Stomach (tissue), 9 donors: Measurements from ENCODE around the gene SF3A1. TPM values are rescaled to one million over a fixed set of nuclear protein-coding genes. Genes with fewer than 3 reads are reported as not detected.

Experiments
- DNase-seq, 2 donors: peaks; one replicate each; pipeline versions ENCODE4 v3.0.0 to v3.0.0-alpha.2; 2013 to 2019
- H3K27ac ChIP-seq, 5 donors: fragments of 200-600 bp in 4 of 5; sonication (generic) in 4 of 5; one replicate each; pipeline ENCODE4 v1.5.1; 2013 to 2019; ENCODE audit warnings: mild to moderate bottlenecking in 1 of 5, moderate library complexity in 1 of 5
- H3K27me3 ChIP-seq, 3 donors: fragments of 200-600 bp; sonication (generic); one replicate each; pipeline ENCODE4 v1.5.1; 2017 to 2019; ENCODE audit warnings: mixed run types in 1 of 3
- H3K36me3 ChIP-seq, 4 donors: fragments of 200-600 bp; sonication (generic); 1 replicate in 3 of 4; 2 replicates in 1 of 4; pipeline ENCODE4 v1.5.1; 2016 to 2019
- H3K4me1 ChIP-seq, 4 donors: fragments of 200-600 bp; sonication (generic); one replicate each; pipeline ENCODE4 v1.5.1; 2016 to 2019
- H3K4me3 ChIP-seq, 4 donors: fragments of 200-600 bp; sonication (generic) in 3 of 4; one replicate each; pipeline ENCODE4 v1.5.1; 2016 to 2019; ENCODE audit warnings: mild to moderate bottlenecking in 1 of 4
- H3K9me3 ChIP-seq, 4 donors: fragments of 200-600 bp; sonication (generic); one replicate each; pipeline ENCODE4 v1.5.1; 2016 to 2019
- EP300 ChIP-seq: sonication (generic); formaldehyde crosslinking; IDR thresholded peaks from one replicate; pipeline ENCODE4 v1.6.1; 2017; ENCODE audit warnings: antibody characterized with exemption
- POLR2A ChIP-seq, 4 donors: fragments of 450-650 bp; IDR thresholded peaks; one replicate each; pipeline ENCODE4 v1.6.1; 2016; ENCODE audit warnings: antibody characterized with exemption in 4 of 4, control low read depth in 2 of 4, mild to moderate bottlenecking in 1 of 4, moderate library complexity in 1 of 4
- POLR2AphosphoS5 ChIP-seq, 3 donors: sonication (generic); formaldehyde crosslinking; IDR thresholded peaks; one replicate each; pipeline ENCODE4 v1.6.1; 2016; ENCODE audit warnings: antibody characterized with exemption in 3 of 3
- WGBS, 5 donors: extraction: QIAGEN DNeasy Blood & Tissue Kit in 3 of 5; methylation state at CpG; one replicate each; pipeline versions ENCODE4 v1.1.5 to v1.1.7; 2013 to 2018; 5-methylcytosine and 5-hydroxymethylcytosine counted together
- intact Hi-C: fragments of 100-400 bp; cut with DNase I; formaldehyde crosslinking; loops from one replicate; pipeline ENCODE4 v1.15.1; 2023; ENCODE audit warnings: low total_unique reads
- polyA plus RNA-seq, 3 donors: library from polyadenylated mRNA; stranded (reverse); fragments of 200-250 nt; gene quantifications; one replicate each; pipeline ENCODE4 v1.2.3, GENCODE V29; 2013
- total RNA-seq, 5 donors: library from RNA; depleted of rRNA; stranded (reverse); fragments of >200 nt; gene quantifications; one replicate each; pipeline versions ENCODE4 v1.1.0 to v1.2.3, GENCODE V29; 2014 to 2016
- TF ChIP-seq, protein P1 (sequence below), 7 experiments: fragments of 450-650 bp in 4 of 7; fragments of 200-600 bp in 3 of 7; sonication (generic) in 3 of 7; IDR thresholded peaks; one replicate each; pipeline ENCODE4 v1.5.1; 2016 to 2019; ENCODE audit warnings: antibody characterized with exemption in 7 of 7, control low read depth in 2 of 7, mild to moderate bottlenecking in 1 of 7
- donor health status: healthy with polysubstance abuse.
- donor health status: Bipolar disorder and iron deficiency.
- donor health status: healthy.

The SF3A1 gene
- total and polyA plus RNA-seq, 8 donors: 13.6 to 316 (median 30.6) TPM

DNA sequence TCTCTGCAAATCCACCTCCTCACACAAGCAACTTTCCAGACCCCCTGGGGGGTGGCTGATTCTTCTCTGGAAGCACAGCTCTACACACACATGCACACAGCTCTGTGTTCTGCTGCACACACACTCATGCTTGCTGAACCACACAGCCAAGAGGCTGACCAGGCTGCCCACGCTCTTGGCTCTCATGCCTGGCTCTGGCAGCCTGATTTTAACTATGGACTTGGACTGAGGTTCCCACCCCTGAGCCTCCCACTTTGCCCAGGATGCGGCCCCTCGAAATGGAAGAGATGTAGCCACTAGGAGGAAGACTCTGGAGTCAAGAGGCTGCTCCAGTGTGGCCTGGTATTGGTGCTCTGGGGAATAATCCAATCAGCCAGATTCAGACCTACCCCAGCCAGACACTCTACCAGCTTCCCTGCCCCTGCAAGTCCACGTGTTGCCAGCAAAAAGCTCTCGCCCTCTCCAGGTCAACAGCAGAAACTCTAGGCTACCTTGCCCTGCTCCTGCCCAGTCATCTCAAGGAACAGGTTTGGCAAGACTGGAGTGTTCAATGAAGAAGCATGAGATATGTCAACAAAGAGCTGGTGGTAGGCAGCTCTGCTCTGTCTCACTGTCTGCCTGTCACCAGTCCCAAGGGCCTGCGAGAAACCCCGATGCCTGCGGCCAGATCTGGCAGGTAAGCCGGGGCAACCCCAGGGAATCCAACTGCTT is 58.5 kb downstream of the SF3A1 start:
- peaks cover 50 to 98% (median 96%) of the 10 kb centered on the region in 4 donors for H3K36me3 ChIP-seq
- no peaks in the 10 kb centered on the region for H3K27me3 ChIP-seq
- DNase-seq: peak; percentile 78 to 90
- 37 to 57% (median 50%) methylated on average over 6 to 9 of the region's 9 CpGs for WGBS, 5 donors
- H3K4me3 ChIP-seq: no peak overlapping the region
- peak overlapping the region; percentile 33 to 78 (median 61) for H3K27ac ChIP-seq
- H3K9me3 ChIP-seq: no peaks in the 10 kb centered on the region
- H3K4me1 ChIP-seq: peaks cover 42 to 65% (median 59%) of the 10 kb centered on the region in 4 donors
- intact Hi-C loops: no loop called here
- TF ChIP-seq POLR2AphosphoS5 (IDR thresholded peaks at IDR 0.05): peak in 2 of 3 donors; percentile 64 to 78
- TF ChIP-seq, protein P1, sequence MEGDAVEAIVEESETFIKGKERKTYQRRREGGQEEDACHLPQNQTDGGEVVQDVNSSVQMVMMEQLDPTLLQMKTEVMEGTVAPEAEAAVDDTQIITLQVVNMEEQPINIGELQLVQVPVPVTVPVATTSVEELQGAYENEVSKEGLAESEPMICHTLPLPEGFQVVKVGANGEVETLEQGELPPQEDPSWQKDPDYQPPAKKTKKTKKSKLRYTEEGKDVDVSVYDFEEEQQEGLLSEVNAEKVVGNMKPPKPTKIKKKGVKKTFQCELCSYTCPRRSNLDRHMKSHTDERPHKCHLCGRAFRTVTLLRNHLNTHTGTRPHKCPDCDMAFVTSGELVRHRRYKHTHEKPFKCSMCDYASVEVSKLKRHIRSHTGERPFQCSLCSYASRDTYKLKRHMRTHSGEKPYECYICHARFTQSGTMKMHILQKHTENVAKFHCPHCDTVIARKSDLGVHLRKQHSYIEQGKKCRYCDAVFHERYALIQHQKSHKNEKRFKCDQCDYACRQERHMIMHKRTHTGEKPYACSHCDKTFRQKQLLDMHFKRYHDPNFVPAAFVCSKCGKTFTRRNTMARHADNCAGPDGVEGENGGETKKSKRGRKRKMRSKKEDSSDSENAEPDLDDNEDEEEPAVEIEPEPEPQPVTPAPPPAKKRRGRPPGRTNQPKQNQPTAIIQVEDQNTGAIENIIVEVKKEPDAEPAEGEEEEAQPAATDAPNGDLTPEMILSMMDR (IDR thresholded peaks at IDR 0.05): peak in 1 of 7 experiments; percentile 8
- TF ChIP-seq EP300: no peak
- TF ChIP-seq POLR2A (IDR thresholded peaks at IDR 0.05): no peak

DNA sequence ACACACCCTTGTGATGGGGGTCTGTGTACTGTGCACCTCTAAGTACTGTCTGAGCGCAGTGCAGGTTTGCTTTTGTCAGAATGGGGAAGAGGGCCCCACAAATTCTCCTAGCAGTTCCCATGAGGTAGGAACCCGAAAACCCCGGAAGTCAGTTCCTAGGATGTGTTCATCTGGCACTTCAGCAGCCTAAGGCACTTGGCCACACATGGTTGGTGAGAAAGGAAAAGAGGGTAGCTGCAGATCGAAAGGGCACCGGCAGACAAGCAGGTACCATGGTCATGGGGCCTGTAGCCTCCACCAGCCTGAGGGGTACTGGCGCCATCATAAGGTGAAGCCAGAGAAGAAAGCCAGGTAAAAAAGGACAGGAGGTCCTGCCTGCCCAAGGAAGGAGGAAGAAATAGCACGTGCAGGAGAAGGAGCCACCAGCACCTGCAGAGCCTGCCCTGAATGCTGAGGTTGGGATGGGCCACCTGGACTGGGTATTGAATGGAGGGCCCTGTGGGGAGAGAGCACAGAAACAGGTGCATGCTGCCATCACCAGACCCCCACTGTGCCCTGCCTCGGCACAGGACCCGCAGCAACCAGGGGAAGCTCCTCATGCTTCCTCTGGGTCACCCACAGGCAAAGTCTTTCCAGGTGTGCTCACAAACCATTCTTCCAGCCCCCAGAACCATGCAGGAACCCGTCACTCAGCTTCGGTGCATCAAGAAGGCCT is 59.3 kb downstream of the SF3A1 start:
- Histone ChIP-seq H3K27me3 (no peaks in the 10 kb centered on the region), H3K4me3 (no peak overlapping the region), H3K27ac (peak overlapping the region; percentile 8 to 78 (median 61)), H3K4me1 (peaks cover 34 to 60% (median 52%) of the 10 kb centered on the region in 4 donors), H3K9me3 (no peaks in the 10 kb centered on the region), H3K36me3 (peaks cover 57 to 100% (median 100%) of the 10 kb centered on the region in 4 donors)
- TF ChIP-seq, protein P1 (IDR thresholded peaks at IDR 0.05): no peak
- TF ChIP-seq EP300: no peak
- no peak for TF ChIP-seq POLR2AphosphoS5 (IDR thresholded peaks at IDR 0.05)
- no peak for TF ChIP-seq POLR2A (IDR thresholded peaks at IDR 0.05)
- 77 to 86% (median 81%) methylated on average over 11 of the region's 11 CpGs for WGBS, 5 donors
- DNase-seq: no peak
- intact Hi-C loops: no loop called here

DNA sequence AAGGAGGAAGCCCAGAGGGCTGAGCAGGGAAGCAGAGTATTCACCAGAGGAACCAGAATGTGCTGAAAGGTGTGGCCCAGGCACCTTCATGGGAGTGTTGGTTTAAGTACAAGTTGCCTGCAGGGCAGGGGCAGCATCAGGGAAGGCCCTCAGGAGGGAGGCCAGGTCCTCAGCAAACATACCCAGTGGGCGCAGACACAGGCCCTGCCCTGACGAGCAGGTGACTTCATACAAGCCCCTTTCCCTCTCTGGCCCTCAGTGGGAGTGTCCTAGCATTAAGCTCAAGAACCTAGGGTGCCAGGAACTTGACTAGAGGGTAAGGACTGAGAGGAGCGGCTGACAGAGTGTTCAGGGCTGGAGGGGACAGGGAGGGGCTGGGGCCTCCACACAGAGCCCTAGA is 59.9 kb downstream of the SF3A1 start:
- Histone ChIP-seq H3K36me3 (peaks cover 62 to 100% (median 100%) of the 10 kb centered on the region in 4 donors), H3K4me3 (no peak overlapping the region), H3K4me1 (peaks cover 33 to 60% (median 49%) of the 10 kb centered on the region in 4 donors), H3K27me3 (no peaks in the 10 kb centered on the region), H3K9me3 (no peaks in the 10 kb centered on the region), H3K27ac (peak overlapping the region in 3 of 5 donors; percentile 59 to 78 (median 76))
- intact Hi-C loops: no loop called here
- 45 to 68% (median 63%) methylated on average over 3 of the region's 3 CpGs for WGBS, 5 donors
- no peak for TF ChIP-seq EP300
- TF ChIP-seq POLR2AphosphoS5 (IDR thresholded peaks at IDR 0.05): no peak
- TF ChIP-seq, protein P1 (IDR thresholded peaks at IDR 0.05): no peak
- no peak for TF ChIP-seq POLR2A (IDR thresholded peaks at IDR 0.05)
- peak in 1 of 2 donors; percentile 41 for DNase-seq

DNA sequence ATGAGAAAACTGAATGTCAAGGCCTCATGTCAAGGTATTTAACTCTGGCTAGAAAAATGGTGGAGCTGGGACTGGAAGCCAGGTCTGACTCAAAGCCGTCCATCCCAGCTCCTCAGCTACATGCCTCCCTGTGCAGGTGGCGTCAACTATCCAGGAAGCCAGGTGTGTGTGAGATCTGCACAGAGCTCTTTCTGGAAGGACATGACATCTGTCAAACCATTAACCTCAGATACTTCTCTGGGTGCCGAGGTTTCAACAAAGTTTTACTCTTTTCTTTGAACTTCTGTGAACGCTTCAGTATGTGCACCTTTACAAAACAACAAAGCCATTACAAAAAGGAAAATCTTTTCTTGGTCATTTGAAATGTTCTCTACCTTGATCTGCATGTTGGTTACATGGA is 60.4 kb downstream of the SF3A1 start:
- intact Hi-C loops: no loop called here
- Histone ChIP-seq H3K27ac (peak overlapping the region in 2 of 5 donors; percentile 5 to 78), H3K4me3 (no peak overlapping the region), H3K27me3 (no peaks in the 10 kb centered on the region), H3K36me3 (peaks cover 62 to 99% (median 98%) of the 10 kb centered on the region in 4 donors), H3K4me1 (peaks cover 33 to 60% (median 49%) of the 10 kb centered on the region in 4 donors), H3K9me3 (no peaks in the 10 kb centered on the region)
- 88 to 94% (median 92%) methylated on average over 4 of the region's 4 CpGs for WGBS, 5 donors
- TF ChIP-seq EP300 (no peak), POLR2AphosphoS5 (IDR thresholded peaks at IDR 0.05) (no peak), POLR2A (IDR thresholded peaks at IDR 0.05) (no peak)
- TF ChIP-seq, protein P1 (IDR thresholded peaks at IDR 0.05): no peak
- no peak for DNase-seq
